Activated naive CD8-positive, alpha-beta T cell treated with anti-CD3 and anti-CD28 coated beads, Interleukin-2, amount 10 ng/mL, durations not matched to agents 7 days and 5 days (primary cell): ENCODE data around the gene TUB. TPM values are rescaled to one million over a fixed set of nuclear protein-coding genes. Genes with fewer than 3 reads are reported as not detected.

Source experiments
- ATAC-seq: fragments of 150-1000 bp; cut with Tn5 transposase; one replicate; pipeline ENCODE4 v1.10.0; 2021; ENCODE audit warnings: low read depth, moderate library complexity
- POLR2A ChIA-PET: fragments of 350-600 bp; sonication (Branson Sonifier 250); formaldehyde crosslinking; loops from one replicate; lab custom pipeline; 2021; ENCODE audit warnings: antibody characterized with exemption; lab: Charles Lee
- DNase-seq: peaks from one replicate; pipeline ENCODE4 v3.0.0; 2021
- H3K27ac Mint-ChIP-seq: one replicate; pipeline ENCODE4 v1.8.0; 2022; ENCODE audit warnings: mild to moderate bottlenecking, mixed read lengths
- H3K27me3 Mint-ChIP-seq: one replicate; pipeline ENCODE4 v1.8.0; 2022; ENCODE audit warnings: mild to moderate bottlenecking, moderate library complexity, mixed read lengths
- H3K36me3 Mint-ChIP-seq: one replicate; pipeline ENCODE4 v1.8.0; 2021; ENCODE audit warnings: mild to moderate bottlenecking, mixed read lengths
- H3K4me1 Mint-ChIP-seq: one replicate; pipeline ENCODE4 v1.8.0; 2021; ENCODE audit warnings: mixed read lengths
- H3K4me3 Mint-ChIP-seq: one replicate; pipeline ENCODE4 v1.8.0; 2022; ENCODE audit warnings: mild to moderate bottlenecking, moderate library complexity, mixed read lengths
- H3K9me3 Mint-ChIP-seq: one replicate; pipeline ENCODE4 v1.8.0; 2021; ENCODE audit warnings: mixed read lengths
- total RNA-seq, 2 experiments: library from RNA; stranded (reverse); gene quantifications; one replicate each; pipeline ENCODE4 v1.2.3, GENCODE V29; 2021

Gene TUB
- total RNA-seq, 2 experiments from 2014 or later: 0.14 TPM; not detected in 1

- peaks cover 5% of the 10 kb centered on the region for H3K4me1 Mint-ChIP-seq
- POLR2A ChIA-PET: no interaction called here
- no peaks in the 10 kb centered on the region for H3K27me3 Mint-ChIP-seq
- H3K9me3 Mint-ChIP-seq: no peaks in the 10 kb centered on the region
- H3K36me3 Mint-ChIP-seq: no peaks in the 10 kb centered on the region
- H3K27ac Mint-ChIP-seq: no peak overlapping the region
- DNase-seq (no peak), ATAC-seq (no peak)
- H3K4me3 Mint-ChIP-seq: no peak overlapping the region
Measured at GRCh38 chr11:8056810-8057463, 24.1 kb upstream of the TUB start.

- Mint-ChIP-seq H3K27ac (no peak overlapping the region), H3K4me1 (peaks cover 5% of the 10 kb centered on the region)
Measured at GRCh38 chr11:8058216-8058615, 22.8 kb upstream of the TUB start.

GRCh38 chr11:8059030-8059429 is 22.0 kb upstream of the TUB start:
- peaks cover 5% of the 10 kb centered on the region for H3K4me1 Mint-ChIP-seq
- no peak for ATAC-seq

More at GRCh38 chr11:8058216-8058615, 22.8 kb upstream of the TUB start:
- Mint-ChIP-seq H3K9me3 (no peaks in the 10 kb centered on the region), H3K27me3 (no peaks in the 10 kb centered on the region), H3K4me3 (no peak overlapping the region), H3K36me3 (no peaks in the 10 kb centered on the region)
- DNase-seq: no peak
- POLR2A ChIA-PET: no interaction called here
- no peak for ATAC-seq

GRCh38 chr11:8059571-8060011 is 21.4 kb upstream of the TUB start:
- Mint-ChIP-seq H3K27ac (no peak overlapping the region), H3K4me1 (peaks cover 5% of the 10 kb centered on the region), H3K36me3 (no peaks in the 10 kb centered on the region), H3K4me3 (no peak overlapping the region), H3K9me3 (no peaks in the 10 kb centered on the region), H3K27me3 (no peaks in the 10 kb centered on the region)
- ATAC-seq (no peak), DNase-seq (no peak)
- POLR2A ChIA-PET: no interaction called here

More at GRCh38 chr11:8059030-8059429, 22.0 kb upstream of the TUB start:
- POLR2A ChIA-PET: no interaction called here
- no peak for DNase-seq
- Mint-ChIP-seq H3K4me3 (no peak overlapping the region), H3K36me3 (no peaks in the 10 kb centered on the region), H3K27me3 (no peaks in the 10 kb centered on the region), H3K9me3 (no peaks in the 10 kb centered on the region), H3K27ac (no peak overlapping the region)

GRCh38 chr11:8060146-8060719 is 20.8 kb upstream of the TUB start:
- Mint-ChIP-seq H3K9me3 (no peaks in the 10 kb centered on the region), H3K4me3 (no peak overlapping the region), H3K36me3 (no peaks in the 10 kb centered on the region), H3K4me1 (peaks cover 5% of the 10 kb centered on the region), H3K27me3 (no peaks in the 10 kb centered on the region), H3K27ac (no peak overlapping the region)
- POLR2A ChIA-PET: no interaction called here
- DNase-seq (no peak), ATAC-seq (no peak)

- no peaks in the 10 kb centered on the region for H3K9me3 Mint-ChIP-seq
- H3K27ac Mint-ChIP-seq: no peak overlapping the region
- peaks cover 5% of the 10 kb centered on the region for H3K4me1 Mint-ChIP-seq
- H3K36me3 Mint-ChIP-seq: no peaks in the 10 kb centered on the region
- POLR2A ChIA-PET: no interaction called here
- H3K4me3 Mint-ChIP-seq: no peak overlapping the region
- peaks cover 2% of the 10 kb centered on the region for H3K27me3 Mint-ChIP-seq
- no peak for ATAC-seq
- no peak for DNase-seq
Measured at GRCh38 chr11:8060801-8061554, 20.0 kb upstream of the TUB start.

- Mint-ChIP-seq H3K9me3 (no peaks in the 10 kb centered on the region), H3K27ac (no peak overlapping the region), H3K36me3 (no peaks in the 10 kb centered on the region), H3K27me3 (peaks cover 2% of the 10 kb centered on the region), H3K4me3 (no peak overlapping the region), H3K4me1 (no peaks in the 10 kb centered on the region)
- ATAC-seq (no peak), DNase-seq (no peak)
- POLR2A ChIA-PET: no interaction called here
Measured at GRCh38 chr11:8061555-8062428, 19.2 kb upstream of the TUB start.

- Mint-ChIP-seq H3K27ac (no peak overlapping the region), H3K4me1 (no peaks in the 10 kb centered on the region), H3K4me3 (no peak overlapping the region), H3K27me3 (peaks cover 4% of the 10 kb centered on the region), H3K36me3 (no peaks in the 10 kb centered on the region), H3K9me3 (no peaks in the 10 kb centered on the region)
- DNase-seq: no peak
- POLR2A ChIA-PET: no interaction called here
- no peak for ATAC-seq
Measured at GRCh38 chr11:8062781-8063257, 18.2 kb upstream of the TUB start.

GRCh38 chr11:8063324-8063723 is 17.7 kb upstream of the TUB start:
- Mint-ChIP-seq H3K4me3 (no peak overlapping the region), H3K27me3 (peaks cover 8% of the 10 kb centered on the region), H3K4me1 (no peaks in the 10 kb centered on the region), H3K27ac (no peak overlapping the region), H3K36me3 (no peaks in the 10 kb centered on the region), H3K9me3 (no peaks in the 10 kb centered on the region)
- ATAC-seq: no peak
- POLR2A ChIA-PET: interaction anchor here (0.6 kb wide), 1 partner anchor 12 kb away, joined by 8 read pairs; no protein-coding TSS in a partner anchor
- no peak for DNase-seq

GRCh38 chr11:8065031-8065430 is 16.0 kb upstream of the TUB start:
- Mint-ChIP-seq H3K36me3 (no peaks in the 10 kb centered on the region), H3K27ac (no peak overlapping the region), H3K4me1 (no peaks in the 10 kb centered on the region), H3K9me3 (no peaks in the 10 kb centered on the region), H3K27me3 (peaks cover 14% of the 10 kb centered on the region), H3K4me3 (no peak overlapping the region)
- POLR2A ChIA-PET: no interaction called here
- ATAC-seq (no peak), DNase-seq (no peak)

- DNase-seq (no peak), ATAC-seq (no peak)
- Mint-ChIP-seq H3K27me3 (peaks cover 20% of the 10 kb centered on the region), H3K4me3 (no peak overlapping the region), H3K4me1 (no peaks in the 10 kb centered on the region), H3K9me3 (no peaks in the 10 kb centered on the region), H3K36me3 (no peaks in the 10 kb centered on the region), H3K27ac (no peak overlapping the region)
- POLR2A ChIA-PET: no interaction called here
Measured at GRCh38 chr11:8066036-8066910, 14.7 kb upstream of the TUB start.

- Mint-ChIP-seq H3K4me3 (no peak overlapping the region), H3K27me3 (peaks cover 20% of the 10 kb centered on the region), H3K9me3 (no peaks in the 10 kb centered on the region), H3K27ac (no peak overlapping the region), H3K36me3 (no peaks in the 10 kb centered on the region), H3K4me1 (no peaks in the 10 kb centered on the region)
- DNase-seq: no peak
- POLR2A ChIA-PET: no interaction called here
- no peak for ATAC-seq
Measured at GRCh38 chr11:8066911-8067455, 14.0 kb upstream of the TUB start.
